HG03469 (cell line): ENCODE results near the gene KAT2A.

ENCODE experiments used
- ATAC-seq: cut with Tn5 transposase; IDR thresholded peaks from one replicate; pipeline ENCODE4 v1.9.1; 2021; ENCODE audit warnings: mild to moderate bottlenecking, moderate library complexity, moderate number of reproducible peaks; ENCODE audit not compliant: unreplicated experiment

The KAT2A gene

GRCh38 chr17:42096360-42097111 is 24.6 kb downstream of the KAT2A start:
- ATAC-seq: no peak

- no peak for ATAC-seq
Observed at GRCh38 chr17:42094375-42095069, 26.6 kb downstream of the KAT2A start.

- ATAC-seq: no peak
Observed at GRCh38 chr17:42092939-42093338, 28.2 kb downstream of the KAT2A start.

- no peak for ATAC-seq
Observed at GRCh38 chr17:42090964-42091790, 30.0 kb downstream of the KAT2A start.

GRCh38 chr17:42088736-42089135 is 32.4 kb downstream of the KAT2A start:
- no peak for ATAC-seq

GRCh38 chr17:42087736-42088705 is 33.1 kb downstream of the KAT2A start:
- ATAC-seq: no peak

- no peak for ATAC-seq
Observed at GRCh38 chr17:42087042-42087701, 34.0 kb downstream of the KAT2A start.

- ATAC-seq: no peak
Observed at GRCh38 chr17:42081516-42082129, 39.5 kb downstream of the KAT2A start.

GRCh38 chr17:42079541-42079940 is 41.6 kb downstream of the KAT2A start:
- ATAC-seq: no peak

GRCh38 chr17:42078396-42079043 is 42.6 kb downstream of the KAT2A start:
- ATAC-seq: no peak

GRCh38 chr17:42077755-42078154 is 43.4 kb downstream of the KAT2A start:
- no peak for ATAC-seq

GRCh38 chr17:42076797-42077559 is 44.2 kb downstream of the KAT2A start:
- no peak for ATAC-seq

- no peak for ATAC-seq
Observed at GRCh38 chr17:42075789-42076188, 45.4 kb downstream of the KAT2A start.

GRCh38 chr17:42072323-42073187 is 48.6 kb downstream of the KAT2A start:
- ATAC-seq: no peak

GRCh38 chr17:42071810-42072209 is 49.4 kb downstream of the KAT2A start:
- ATAC-seq: no peak

GRCh38 chr17:42068979-42069378 is 52.2 kb downstream of the KAT2A start:
- no peak for ATAC-seq

- no peak for ATAC-seq
Observed at GRCh38 chr17:42067371-42068091, 53.6 kb downstream of the KAT2A start.
